ENCODE results near the gene SKP2.

GRCh38 chr5:36175043-36175442 is 23.1 kb downstream of the SKP2 start:
- TF ChIP-seq, protein P1, sequence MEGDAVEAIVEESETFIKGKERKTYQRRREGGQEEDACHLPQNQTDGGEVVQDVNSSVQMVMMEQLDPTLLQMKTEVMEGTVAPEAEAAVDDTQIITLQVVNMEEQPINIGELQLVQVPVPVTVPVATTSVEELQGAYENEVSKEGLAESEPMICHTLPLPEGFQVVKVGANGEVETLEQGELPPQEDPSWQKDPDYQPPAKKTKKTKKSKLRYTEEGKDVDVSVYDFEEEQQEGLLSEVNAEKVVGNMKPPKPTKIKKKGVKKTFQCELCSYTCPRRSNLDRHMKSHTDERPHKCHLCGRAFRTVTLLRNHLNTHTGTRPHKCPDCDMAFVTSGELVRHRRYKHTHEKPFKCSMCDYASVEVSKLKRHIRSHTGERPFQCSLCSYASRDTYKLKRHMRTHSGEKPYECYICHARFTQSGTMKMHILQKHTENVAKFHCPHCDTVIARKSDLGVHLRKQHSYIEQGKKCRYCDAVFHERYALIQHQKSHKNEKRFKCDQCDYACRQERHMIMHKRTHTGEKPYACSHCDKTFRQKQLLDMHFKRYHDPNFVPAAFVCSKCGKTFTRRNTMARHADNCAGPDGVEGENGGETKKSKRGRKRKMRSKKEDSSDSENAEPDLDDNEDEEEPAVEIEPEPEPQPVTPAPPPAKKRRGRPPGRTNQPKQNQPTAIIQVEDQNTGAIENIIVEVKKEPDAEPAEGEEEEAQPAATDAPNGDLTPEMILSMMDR (IDR thresholded peaks at IDR 0.05), result no peak
- TF ChIP-seq POLR2AphosphoS5 (IDR thresholded peaks at IDR 0.05; ENCODE audit: low read depth, low read length) (no peak), TCF7L2 (IDR thresholded peaks at IDR 0.05; ENCODE audit: low read depth, low read length) (no peak)
- TF ChIP-seq, protein P2, sequence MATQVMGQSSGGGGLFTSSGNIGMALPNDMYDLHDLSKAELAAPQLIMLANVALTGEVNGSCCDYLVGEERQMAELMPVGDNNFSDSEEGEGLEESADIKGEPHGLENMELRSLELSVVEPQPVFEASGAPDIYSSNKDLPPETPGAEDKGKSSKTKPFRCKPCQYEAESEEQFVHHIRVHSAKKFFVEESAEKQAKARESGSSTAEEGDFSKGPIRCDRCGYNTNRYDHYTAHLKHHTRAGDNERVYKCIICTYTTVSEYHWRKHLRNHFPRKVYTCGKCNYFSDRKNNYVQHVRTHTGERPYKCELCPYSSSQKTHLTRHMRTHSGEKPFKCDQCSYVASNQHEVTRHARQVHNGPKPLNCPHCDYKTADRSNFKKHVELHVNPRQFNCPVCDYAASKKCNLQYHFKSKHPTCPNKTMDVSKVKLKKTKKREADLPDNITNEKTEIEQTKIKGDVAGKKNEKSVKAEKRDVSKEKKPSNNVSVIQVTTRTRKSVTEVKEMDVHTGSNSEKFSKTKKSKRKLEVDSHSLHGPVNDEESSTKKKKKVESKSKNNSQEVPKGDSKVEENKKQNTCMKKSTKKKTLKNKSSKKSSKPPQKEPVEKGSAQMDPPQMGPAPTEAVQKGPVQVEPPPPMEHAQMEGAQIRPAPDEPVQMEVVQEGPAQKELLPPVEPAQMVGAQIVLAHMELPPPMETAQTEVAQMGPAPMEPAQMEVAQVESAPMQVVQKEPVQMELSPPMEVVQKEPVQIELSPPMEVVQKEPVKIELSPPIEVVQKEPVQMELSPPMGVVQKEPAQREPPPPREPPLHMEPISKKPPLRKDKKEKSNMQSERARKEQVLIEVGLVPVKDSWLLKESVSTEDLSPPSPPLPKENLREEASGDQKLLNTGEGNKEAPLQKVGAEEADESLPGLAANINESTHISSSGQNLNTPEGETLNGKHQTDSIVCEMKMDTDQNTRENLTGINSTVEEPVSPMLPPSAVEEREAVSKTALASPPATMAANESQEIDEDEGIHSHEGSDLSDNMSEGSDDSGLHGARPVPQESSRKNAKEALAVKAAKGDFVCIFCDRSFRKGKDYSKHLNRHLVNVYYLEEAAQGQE (IDR thresholded peaks at IDR 0.05; ENCODE audit: insufficient read depth in 1 of 2, low read depth in 2 of 2, low read length in 1 of 2), result no peak
